Tibial artery (tissue), 4 donors: Measurements from ENCODE around the gene ARHGAP24.

Experiments
- DNase-seq, 2 donors: peaks; one replicate each; pipeline ENCODE4 v3.0.0-alpha.2; 2019
- H3K27ac ChIP-seq, 2 donors: fragments of 200-600 bp; sonication (generic) in 1 of 2; 1 replicate in 1 of 2; 2 replicates in 1 of 2; pipeline ENCODE4 v1.5.1; 2018 to 2019; ENCODE audit warnings: mild to moderate bottlenecking in 1 of 2
- H3K27me3 ChIP-seq, 2 donors: fragments of 200-600 bp; sonication (generic) in 1 of 2; one replicate each; pipeline versions ENCODE4 v1.5.1 to v1.6.0; 2016 to 2019
- H3K36me3 ChIP-seq, 3 donors: fragments of 200-600 bp; sonication (generic) in 2 of 3; one replicate each; pipeline ENCODE4 v1.5.1; 2016 to 2019; ENCODE audit warnings: mild to moderate bottlenecking in 2 of 3
- H3K4me1 ChIP-seq, 4 donors: fragments of 200-600 bp; sonication (generic) in 2 of 4; 1 replicate in 3 of 4; 2 replicates in 1 of 4; pipeline ENCODE4 v1.5.1; 2016 to 2019
- H3K4me3 ChIP-seq, 2 donors: fragments of 200-600 bp; sonication (generic) in 1 of 2; 1 replicate in 1 of 2; 2 replicates in 1 of 2; pipeline ENCODE4 v1.5.1; 2018 to 2019; ENCODE audit warnings: mild to moderate bottlenecking in 2 of 2
- H3K9me3 ChIP-seq, 3 donors: fragments of 200-600 bp; sonication (generic) in 1 of 3; one replicate each; pipeline ENCODE4 v1.5.1; 2016 to 2019
- intact Hi-C: fragments of 100-400 bp; cut with DNase I; formaldehyde crosslinking; loops from one replicate; pipeline ENCODE4 v1.15.0; 2023; ENCODE audit warnings: low total_unique reads
- TF ChIP-seq, protein P1 (sequence below), 2 experiments: fragments of 200-600 bp in 1 of 2; fragments of 450-650 bp in 1 of 2; IDR thresholded peaks; one replicate each; pipeline ENCODE4 v1.5.1; 2017 to 2019; ENCODE audit warnings: antibody characterized with exemption in 2 of 2, mild to moderate bottlenecking in 1 of 2, moderate library complexity in 1 of 2

Gene ARHGAP24

DNA sequence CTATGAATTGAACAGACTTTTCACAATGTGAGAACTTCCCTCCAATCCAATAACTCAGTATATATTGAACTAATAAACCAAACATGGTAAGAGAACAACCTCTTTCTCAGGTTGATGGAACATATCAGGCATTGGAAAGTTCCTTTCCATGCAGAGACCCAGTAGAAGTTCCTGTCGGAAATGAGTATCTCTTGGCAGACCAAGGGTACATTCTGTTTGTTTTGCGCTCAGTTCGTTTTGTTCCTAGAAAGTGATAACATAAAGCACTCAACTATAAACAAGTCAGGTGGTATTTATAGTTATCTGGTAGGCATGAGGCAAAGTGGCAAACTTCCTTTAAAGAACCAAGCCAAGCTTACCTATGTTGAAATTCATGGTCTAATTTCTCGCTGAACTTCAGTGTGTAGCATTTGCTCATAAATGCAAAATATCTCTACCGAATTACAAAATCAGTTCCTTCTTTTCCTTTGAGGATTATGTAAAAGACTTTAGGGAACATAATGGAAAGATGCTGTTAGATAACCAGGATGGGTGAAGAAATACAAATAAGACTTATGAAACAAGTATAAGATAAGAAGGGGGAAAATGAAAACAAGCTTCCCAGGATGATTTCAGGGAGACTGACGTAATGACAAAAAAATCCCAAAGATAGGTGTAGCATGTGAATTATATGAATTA lies 120.3 kb downstream of the ARHGAP24 start:
- DNase-seq: no peak
- no peak overlapping the region for H3K4me3 ChIP-seq
- TF ChIP-seq, protein P1, sequence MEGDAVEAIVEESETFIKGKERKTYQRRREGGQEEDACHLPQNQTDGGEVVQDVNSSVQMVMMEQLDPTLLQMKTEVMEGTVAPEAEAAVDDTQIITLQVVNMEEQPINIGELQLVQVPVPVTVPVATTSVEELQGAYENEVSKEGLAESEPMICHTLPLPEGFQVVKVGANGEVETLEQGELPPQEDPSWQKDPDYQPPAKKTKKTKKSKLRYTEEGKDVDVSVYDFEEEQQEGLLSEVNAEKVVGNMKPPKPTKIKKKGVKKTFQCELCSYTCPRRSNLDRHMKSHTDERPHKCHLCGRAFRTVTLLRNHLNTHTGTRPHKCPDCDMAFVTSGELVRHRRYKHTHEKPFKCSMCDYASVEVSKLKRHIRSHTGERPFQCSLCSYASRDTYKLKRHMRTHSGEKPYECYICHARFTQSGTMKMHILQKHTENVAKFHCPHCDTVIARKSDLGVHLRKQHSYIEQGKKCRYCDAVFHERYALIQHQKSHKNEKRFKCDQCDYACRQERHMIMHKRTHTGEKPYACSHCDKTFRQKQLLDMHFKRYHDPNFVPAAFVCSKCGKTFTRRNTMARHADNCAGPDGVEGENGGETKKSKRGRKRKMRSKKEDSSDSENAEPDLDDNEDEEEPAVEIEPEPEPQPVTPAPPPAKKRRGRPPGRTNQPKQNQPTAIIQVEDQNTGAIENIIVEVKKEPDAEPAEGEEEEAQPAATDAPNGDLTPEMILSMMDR (IDR thresholded peaks at IDR 0.05): no peak
- H3K36me3 ChIP-seq: no peaks in the 10 kb centered on the region
- H3K27ac ChIP-seq: no peak overlapping the region
- no peaks in the 10 kb centered on the region for H3K9me3 ChIP-seq
- H3K27me3 ChIP-seq: no peaks in the 10 kb centered on the region
- intact Hi-C loops: no loop called here
- H3K4me1 ChIP-seq: no peaks in the 10 kb centered on the region

DNA sequence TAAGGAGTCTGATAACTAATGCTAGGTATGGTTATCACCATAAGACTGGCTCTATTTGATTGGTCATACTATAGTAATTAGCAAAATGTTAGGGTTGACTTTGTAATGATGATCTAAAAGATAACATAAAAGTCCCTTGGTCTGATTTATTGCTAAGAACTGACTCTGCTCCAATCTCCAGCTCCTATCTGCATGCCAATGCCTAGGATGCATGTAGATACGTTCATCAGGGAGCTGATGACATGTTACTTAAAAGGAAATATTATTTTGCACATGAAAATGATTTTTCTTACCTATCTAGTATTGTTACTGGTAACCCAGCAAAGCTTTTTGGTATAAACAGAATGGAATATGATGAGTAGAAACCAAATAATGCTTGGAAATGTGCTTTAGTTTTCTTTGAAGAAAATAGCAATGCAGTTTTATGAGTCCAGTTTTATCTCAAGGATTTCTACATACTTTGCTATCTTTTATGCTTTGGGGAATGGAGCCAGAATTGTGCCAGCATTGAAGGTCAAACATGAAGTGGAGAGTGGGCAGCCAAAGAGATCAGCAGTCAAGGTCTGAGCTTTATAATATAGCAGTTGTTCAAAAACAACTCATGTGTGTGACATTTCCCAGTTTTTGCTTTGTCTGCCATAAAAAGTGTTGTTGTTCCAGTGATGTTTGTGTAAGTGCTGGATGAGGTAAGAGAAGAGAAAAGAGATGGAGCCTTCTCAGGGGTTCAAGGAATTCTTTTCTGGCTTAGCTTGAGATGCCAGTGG lies 121.0 kb downstream of the ARHGAP24 start:
- H3K4me1 ChIP-seq: no peaks in the 10 kb centered on the region
- H3K36me3 ChIP-seq: no peaks in the 10 kb centered on the region
- intact Hi-C loops: no loop called here
- no peaks in the 10 kb centered on the region for H3K9me3 ChIP-seq
- H3K27me3 ChIP-seq: no peaks in the 10 kb centered on the region
- no peak overlapping the region for H3K4me3 ChIP-seq
- TF ChIP-seq, protein P1 (IDR thresholded peaks at IDR 0.05): no peak
- DNase-seq: no peak
- no peak overlapping the region for H3K27ac ChIP-seq

DNA sequence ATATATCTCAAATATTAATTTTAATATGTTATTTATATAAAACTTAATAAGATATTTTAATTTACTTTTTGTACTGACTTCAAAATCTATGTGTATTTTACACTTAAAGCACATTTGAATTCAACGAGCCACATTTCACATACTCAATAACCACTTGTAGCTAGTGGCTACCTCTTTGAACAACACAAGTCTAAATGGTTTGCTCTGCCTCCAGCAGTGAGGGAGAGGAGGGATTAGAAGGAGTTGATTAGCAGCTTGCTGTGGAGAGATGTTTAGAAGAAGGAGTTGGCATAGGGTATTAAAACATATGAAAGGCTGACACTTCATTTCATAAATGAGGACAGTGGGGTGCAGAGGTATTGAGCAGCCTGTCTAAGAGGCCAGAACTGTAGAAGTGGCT lies 124.0 kb downstream of the ARHGAP24 start:
- TF ChIP-seq, protein P1 (IDR thresholded peaks at IDR 0.05): no peak
- Histone ChIP-seq H3K4me1 (no peaks in the 10 kb centered on the region), H3K9me3 (no peaks in the 10 kb centered on the region), H3K36me3 (no peaks in the 10 kb centered on the region), H3K4me3 (no peak overlapping the region), H3K27me3 (no peaks in the 10 kb centered on the region), H3K27ac (no peak overlapping the region)
- intact Hi-C loops: no loop called here
- no peak for DNase-seq

DNA sequence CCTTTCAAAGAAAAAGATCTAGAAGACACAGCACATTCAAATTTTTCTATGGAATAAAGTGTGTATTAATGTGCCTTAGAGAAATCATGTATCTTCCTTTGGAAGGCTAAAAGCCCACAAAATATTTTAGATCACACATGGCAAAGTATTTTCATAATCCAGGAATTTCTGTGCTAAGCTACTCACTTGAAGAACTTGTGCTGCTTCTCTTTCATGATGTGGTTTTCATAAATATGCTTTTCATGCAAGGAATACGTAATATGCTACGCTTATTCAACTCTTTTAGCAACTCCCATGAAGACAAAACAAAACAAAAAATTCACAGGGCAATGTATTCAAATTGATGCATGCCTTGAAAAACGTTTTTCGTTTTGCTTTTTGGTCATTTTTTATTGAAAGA lies 125.6 kb downstream of the ARHGAP24 start:
- Histone ChIP-seq H3K36me3 (no peaks in the 10 kb centered on the region), H3K9me3 (no peaks in the 10 kb centered on the region), H3K4me1 (no peaks in the 10 kb centered on the region), H3K27me3 (no peaks in the 10 kb centered on the region), H3K27ac (no peak overlapping the region), H3K4me3 (no peak overlapping the region)
- intact Hi-C loops: no loop called here
- no peak for DNase-seq
- TF ChIP-seq, protein P1 (IDR thresholded peaks at IDR 0.05): no peak

DNA sequence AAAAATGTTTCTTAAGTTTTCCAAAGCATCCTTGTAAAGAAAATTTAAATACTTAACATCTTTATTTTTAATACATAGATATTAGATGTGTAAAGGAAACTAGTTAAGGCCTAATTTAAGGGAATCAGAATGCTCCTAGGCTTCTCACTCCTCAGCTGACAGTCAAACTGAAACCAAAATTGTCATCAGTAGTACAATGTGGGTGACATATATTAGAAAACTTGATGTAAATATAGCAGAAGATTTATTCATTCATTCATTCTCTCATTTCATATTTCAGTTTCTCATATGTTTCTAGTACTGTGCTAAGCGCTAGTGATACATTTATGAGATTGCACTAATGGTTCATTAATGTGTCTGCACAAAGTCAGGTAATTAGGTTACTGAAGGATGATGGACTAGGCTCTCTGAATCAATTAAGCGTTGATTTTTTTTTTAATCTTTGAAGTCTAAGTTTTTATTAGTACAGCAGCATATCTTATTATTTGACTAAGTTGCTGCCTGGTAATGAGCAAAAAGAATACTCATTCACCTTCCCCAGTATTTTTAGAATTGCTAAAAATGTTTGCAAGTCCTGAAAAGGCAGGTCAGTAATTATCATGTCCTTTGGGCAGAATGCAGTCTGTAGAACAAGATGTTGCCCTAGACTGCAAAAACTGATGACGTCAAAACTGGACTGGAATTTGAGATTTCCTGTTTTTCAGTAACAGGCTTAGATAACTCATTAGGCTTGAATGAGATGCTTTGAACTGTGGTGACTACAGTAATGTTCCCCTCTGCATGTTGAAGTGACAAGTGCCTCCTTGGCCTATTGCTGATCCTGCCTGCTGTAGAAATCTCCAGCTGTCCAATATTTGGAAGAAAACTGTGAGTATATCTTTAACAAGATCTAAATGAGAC lies 128.7 kb downstream of the ARHGAP24 start:
- no peaks in the 10 kb centered on the region for H3K9me3 ChIP-seq
- no peaks in the 10 kb centered on the region for H3K27me3 ChIP-seq
- intact Hi-C loops: no loop called here
- no peaks in the 10 kb centered on the region for H3K4me1 ChIP-seq
- H3K4me3 ChIP-seq: no peak overlapping the region
- TF ChIP-seq, protein P1 (IDR thresholded peaks at IDR 0.05): no peak
- H3K36me3 ChIP-seq: no peaks in the 10 kb centered on the region
- H3K27ac ChIP-seq: no peak overlapping the region
- no peak for DNase-seq
